HepG2 (cell line): ENCODE results near the gene CELA2B. TPM values are rescaled to one million over a fixed set of nuclear protein-coding genes. Genes with fewer than 3 reads are reported as not detected.

Experiments used
- ATAC-seq: fragments of 200-7000 bp; cut with Tn5 transposase; 3 replicates; pipeline ENCODE4 v1.9.1; 2020; ENCODE audit warnings: mild to moderate bottlenecking, moderate library complexity
- BruUV-seq: library from RNA; stranded (reverse); fragments of 400-500 nt; replicated peaks from 2 replicates; lab custom pipeline; 2021; lab: Mats Ljungman, UMichigan
- CTCF ChIA-PET: fragments of 300-600 bp; formaldehyde crosslinking; extraction: SDS; loops from one replicate; lab custom pipeline; 2021; ENCODE audit warnings: low total read pairs, inconsistent platforms, low intra/inter-chr PET ratio; lab: Yijun Ruan, JAX
- POLR2A ChIA-PET: fragments of 350-600 bp; sonication (Branson Sonifier 250); formaldehyde crosslinking; loops from one replicate; lab custom pipeline; 2020; ENCODE audit warnings: antibody characterized with exemption, inconsistent platforms; lab: Yijun Ruan, JAX
- DNase-seq: peaks from one replicate; pipeline ENCODE4 v3.0.0-alpha.2; 2015; ENCODE audit warnings: low spot score
- FAIRE-seq: peaks from 3 replicates; lab custom pipeline; 2011; peaks lifted over from hg19 to GRCh38; lab: Jason Lieb, UNC
- H2AFZ ChIP-seq: one replicate; pipeline ENCODE4 v1.6.1; 2011; ENCODE audit warnings: low read length, inconsistent platforms
- H3K27ac ChIP-seq: fragments of 300-600 bp; 3 replicates; pipeline ENCODE4 v1.8.0; 2011; ENCODE audit warnings: mixed run types, mild to moderate bottlenecking, mixed read lengths, low read length, inconsistent platforms; ENCODE audit not compliant: insufficient read depth; ENCODE audit errors: extremely low read length
- H3K27me3 ChIP-seq, 2 experiments: fragments of 200-600 bp in 1 of 2; 2 replicates in 1 of 2; 3 replicates in 1 of 2; pipeline versions ENCODE4 v1.6.0 to v1.8.0; 2011; ENCODE audit warnings: low read length in 2 of 2, mild to moderate bottlenecking in 2 of 2, moderate library complexity in 2 of 2, inconsistent platforms in 1 of 2; ENCODE audit not compliant: insufficient read depth in 2 of 2, control insufficient read depth in 1 of 2
- H3K36me3 ChIP-seq, 2 experiments: fragments of 200-600 bp in 1 of 2; replicated peaks in 1 of 2; 2 replicates in 1 of 2; 3 replicates in 1 of 2; pipeline versions ENCODE4 v1.5.1 to v1.8.0; 2011; ENCODE audit warnings: low read length in 2 of 2, inconsistent platforms in 1 of 2; ENCODE audit not compliant: insufficient read depth in 2 of 2, control insufficient read depth in 1 of 2
- H3K4me1 ChIP-seq: 2 replicates; pipeline ENCODE4 v1.5.1; 2012; ENCODE audit warnings: low read length, inconsistent platforms; ENCODE audit not compliant: insufficient read depth
- H3K4me2 ChIP-seq: 2 replicates; pipeline ENCODE4 v1.6.0; 2011; ENCODE audit warnings: low read depth, low read length, inconsistent platforms
- H3K4me3 ChIP-seq, 3 experiments: fragments of 200-600 bp in 1 of 3; sonication (generic), shearing (Covaris generic) in 1 of 3; replicated peaks in 1 of 3; 2 replicates each; pipeline ENCODE4 v1.5.1; 2011 to 2016; ENCODE audit warnings: low read length in 3 of 3, inconsistent platforms in 2 of 3, low read depth in 2 of 3, mild to moderate bottlenecking in 2 of 3, control low read depth in 1 of 3, mixed read lengths in 1 of 3; ENCODE audit not compliant: insufficient read depth in 1 of 3
- H3K79me2 ChIP-seq: one replicate; pipeline ENCODE4 v1.6.1; 2011; ENCODE audit warnings: low read length, inconsistent platforms; ENCODE audit not compliant: insufficient read depth
- H3K9ac ChIP-seq: 2 replicates; pipeline ENCODE4 v1.6.0; 2011; ENCODE audit warnings: mild to moderate bottlenecking, low read depth, low read length, inconsistent platforms; ENCODE audit not compliant: insufficient read depth
- H3K9me3 ChIP-seq: 2 replicates; pipeline ENCODE4 v1.5.1; 2012; ENCODE audit warnings: mild to moderate bottlenecking, low read length
- H4K20me1 ChIP-seq: 2 replicates; pipeline ENCODE4 v1.6.0; 2011; ENCODE audit warnings: inconsistent platforms, mild to moderate bottlenecking, low read length, moderate library complexity; ENCODE audit not compliant: insufficient read depth
- ARNT2 ChIP-seq: sonication (generic); formaldehyde crosslinking; IDR thresholded peaks from 2 replicates; pipeline ENCODE4 v1.8.0; 2022; ENCODE audit warnings: mild to moderate bottlenecking, low read depth, missing genetic modification reagents, moderate library complexity
- BORCS8-MEF2B ChIP-seq: sonication (generic); formaldehyde crosslinking; IDR thresholded peaks from 2 replicates; pipeline ENCODE4 v1.8.0; 2022; ENCODE audit warnings: mild to moderate bottlenecking, missing genetic modification reagents
- PITX1 ChIP-seq: sonication (generic); formaldehyde crosslinking; IDR thresholded peaks from 2 replicates; pipeline ENCODE4 v1.5.1; 2020; ENCODE audit warnings: mild to moderate bottlenecking, missing genetic modification reagents
- SIN3A ChIP-seq: IDR thresholded peaks from 2 replicates; pipeline ENCODE4 v1.6.1; 2011; ENCODE audit warnings: low read depth, mild to moderate bottlenecking, control low read depth, low read length, borderline replicate concordance
- ZBTB8A ChIP-seq: sonication (generic); formaldehyde crosslinking; IDR thresholded peaks from 2 replicates; pipeline ENCODE4 v1.4.0; 2020; ENCODE audit warnings: mild to moderate bottlenecking, low read depth, missing genetic modification reagents, borderline replicate concordance
- ZFP62 ChIP-seq: sonication (generic); formaldehyde crosslinking; IDR thresholded peaks from 2 replicates; pipeline ENCODE4 v1.4.0; 2020; ENCODE audit warnings: missing genetic modification reagents
- ZNF251 ChIP-seq: sonication (generic); formaldehyde crosslinking; IDR thresholded peaks from 2 replicates; pipeline ENCODE4 v1.9.0; 2021; ENCODE audit warnings: mild to moderate bottlenecking, missing genetic modification reagents
- ZNF256 ChIP-seq: sonication (generic); formaldehyde crosslinking; conservative IDR thresholded peaks from 2 replicates; pipeline ENCODE4 v1.4.0; 2020; ENCODE audit warnings: missing genetic modification reagents
- ZNF382 ChIP-seq: sonication (generic); formaldehyde crosslinking; IDR thresholded peaks from 2 replicates; pipeline ENCODE4 v1.5.0; 2020; ENCODE audit warnings: missing genetic modification reagents, mild to moderate bottlenecking, borderline replicate concordance
- ZNF543 ChIP-seq: sonication (generic); formaldehyde crosslinking; IDR thresholded peaks from 2 replicates; pipeline ENCODE4 v1.4.0; 2020; ENCODE audit warnings: mild to moderate bottlenecking, missing genetic modification reagents
- ZNF558 ChIP-seq: sonication (generic); formaldehyde crosslinking; IDR thresholded peaks from 2 replicates; pipeline ENCODE4 v1.9.0; 2022; ENCODE audit warnings: mild to moderate bottlenecking, missing genetic modification reagents, borderline replicate concordance
- ZNF629 ChIP-seq: sonication (generic); formaldehyde crosslinking; conservative IDR thresholded peaks from 2 replicates; pipeline ENCODE4 v1.5.0; 2020; ENCODE audit warnings: missing genetic modification reagents
- ZNF891 ChIP-seq: sonication (generic); formaldehyde crosslinking; IDR thresholded peaks from 2 replicates; pipeline ENCODE4 v1.5.0; 2020; ENCODE audit warnings: mild to moderate bottlenecking, missing genetic modification reagents
- ZUFSP ChIP-seq: sonication (generic); formaldehyde crosslinking; IDR thresholded peaks from 2 replicates; pipeline ENCODE4 v1.9.0; 2021; ENCODE audit warnings: missing genetic modification reagents, mild to moderate bottlenecking, borderline replicate concordance
- WGBS: methylation state at CpG from one replicate; pipeline ENCODE4 v1.1.6; 2017; ENCODE audit warnings: low lambda C conversion rate; 5-methylcytosine and 5-hydroxymethylcytosine counted together
- in situ Hi-C: cut with HindIII; loops from 2 replicates; pipeline ENCODE4 v1.10.0; 2017; ENCODE audit warnings: low pct_unique_long_range_greater_than_20kb; ENCODE audit not compliant: extremely low pct_ligation_motif_present
- intact Hi-C: fragments of 100-400 bp; cut with micrococcal nuclease; formaldehyde crosslinking; loops from one replicate; pipeline ENCODE4 v1.10.0; 2022; ENCODE audit not compliant: unreplicated experiment
- polyA plus RNA-seq, 8 experiments: library from polyadenylated mRNA; depleted of rRNA in 3 of 8; stranded (reverse) in 7 of 8; unstranded in 1 of 8; fragments of >200 nt; fragmentation: Illumina TruSeq in 4 of 8; extraction: Trizol in 4 of 8; gene quantifications; 2 replicates each; pipeline versions ENCODE4 v1.2.1 to v1.2.3, GENCODE V29; 2011 to 2016; ENCODE audit warnings: low read depth in 4 of 8, missing spikeins in 1 of 8, mixed read lengths in 1 of 8; ENCODE audit not compliant: insufficient read depth in 1 of 8
- total RNA-seq, 5 experiments: library from RNA; depleted of rRNA; stranded (reverse); fragments of >200 nt; fragmentation: Illumina TruSeq; extraction: Trizol; gene quantifications; 2 replicates each; pipeline ENCODE4 v1.2.3, GENCODE V29; 2016; ENCODE audit warnings: low read depth in 1 of 5
- TF ChIP-seq, protein P1 (sequence below): sonication (generic); formaldehyde crosslinking; IDR thresholded peaks from 2 replicates; pipeline ENCODE4 v1.4.0; 2020; ENCODE audit warnings: missing genetic modification reagents
- TF ChIP-seq, protein P2 (sequence below): sonication (generic); formaldehyde crosslinking; IDR thresholded peaks from 2 replicates; pipeline ENCODE4 v1.4.0; 2020; ENCODE audit warnings: missing genetic modification reagents

Gene CELA2B
- total and polyA plus RNA-seq, 2 of the 13 experiments (the other 11 are each of a cell fraction or from before 2014, with no cell fraction given), result not detected

GRCh38 chr1:15440357-15440756 is 35.5 kb upstream of the CELA2B start (continued):
- no peak for TF ChIP-seq ZNF891 (CRISPR knock-in tag)
- TF ChIP-seq, protein P1, sequence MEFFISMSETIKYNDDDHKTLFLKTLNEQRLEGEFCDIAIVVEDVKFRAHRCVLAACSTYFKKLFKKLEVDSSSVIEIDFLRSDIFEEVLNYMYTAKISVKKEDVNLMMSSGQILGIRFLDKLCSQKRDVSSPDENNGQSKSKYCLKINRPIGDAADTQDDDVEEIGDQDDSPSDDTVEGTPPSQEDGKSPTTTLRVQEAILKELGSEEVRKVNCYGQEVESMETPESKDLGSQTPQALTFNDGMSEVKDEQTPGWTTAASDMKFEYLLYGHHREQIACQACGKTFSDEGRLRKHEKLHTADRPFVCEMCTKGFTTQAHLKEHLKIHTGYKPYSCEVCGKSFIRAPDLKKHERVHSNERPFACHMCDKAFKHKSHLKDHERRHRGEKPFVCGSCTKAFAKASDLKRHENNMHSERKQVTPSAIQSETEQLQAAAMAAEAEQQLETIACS (CRISPR knock-in tag), result no peak

DNA sequence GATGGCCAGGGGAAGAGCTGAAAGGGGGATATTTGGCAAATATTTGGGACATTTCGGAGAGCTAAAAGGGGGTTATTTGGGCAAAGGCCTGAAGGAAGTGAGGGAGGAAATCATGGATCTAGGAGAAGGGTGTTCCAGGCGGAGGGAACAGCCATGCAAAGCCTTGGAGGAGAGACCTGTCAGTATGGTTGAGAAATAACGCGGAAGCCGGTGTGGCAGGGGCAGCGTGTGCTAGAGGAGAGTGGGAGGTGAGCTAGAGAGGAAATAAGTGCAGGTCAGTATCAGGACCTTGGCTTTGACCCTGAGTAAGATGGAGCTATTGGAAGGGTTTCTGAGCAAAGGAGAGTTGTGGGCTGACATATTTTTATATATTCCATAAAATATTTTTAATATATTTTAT is 34.7 kb upstream of the CELA2B start:
- no peak overlapping the region for H3K4me3 ChIP-seq
- ChIA-PET POLR2A (no interaction called here), CTCF (no interaction called here)
- in situ Hi-C loops, result no loop called here
- no peaks in the 10 kb centered on the region for H3K36me3 ChIP-seq
- no peak for DNase-seq
- no peaks in the 10 kb centered on the region for H3K9me3 ChIP-seq
- no peak overlapping the region for H3K27ac ChIP-seq
- no peak overlapping the region for H3K9ac ChIP-seq
- no peak overlapping the region for H3K4me2 ChIP-seq
- H2AFZ ChIP-seq, result no peak overlapping the region
- peaks cover 0 to 11% of the 10 kb centered on the region in 2 experiments; a peak in 3 of 5 replicates for H3K27me3 ChIP-seq
- 36% methylated on average over 6 of the region's 6 CpGs for WGBS
- FAIRE-seq, result no peak
- intact Hi-C loops, result no loop called here
- H3K4me1 ChIP-seq, result peaks cover 15% of the 10 kb centered on the region
- BruUV-seq, result no TSS peak
- no peaks in the 10 kb centered on the region for H3K79me2 ChIP-seq
- ATAC-seq, result no peak
- H4K20me1 ChIP-seq, result 0 out of 2 replicates have a peak, but pooled peaks cover 3% of the 10 kb centered on the region
- TF ChIP-seq ZNF543 (CRISPR knock-in tag), result no peak
- TF ChIP-seq BORCS8-MEF2B, result no peak
- TF ChIP-seq, protein P2, sequence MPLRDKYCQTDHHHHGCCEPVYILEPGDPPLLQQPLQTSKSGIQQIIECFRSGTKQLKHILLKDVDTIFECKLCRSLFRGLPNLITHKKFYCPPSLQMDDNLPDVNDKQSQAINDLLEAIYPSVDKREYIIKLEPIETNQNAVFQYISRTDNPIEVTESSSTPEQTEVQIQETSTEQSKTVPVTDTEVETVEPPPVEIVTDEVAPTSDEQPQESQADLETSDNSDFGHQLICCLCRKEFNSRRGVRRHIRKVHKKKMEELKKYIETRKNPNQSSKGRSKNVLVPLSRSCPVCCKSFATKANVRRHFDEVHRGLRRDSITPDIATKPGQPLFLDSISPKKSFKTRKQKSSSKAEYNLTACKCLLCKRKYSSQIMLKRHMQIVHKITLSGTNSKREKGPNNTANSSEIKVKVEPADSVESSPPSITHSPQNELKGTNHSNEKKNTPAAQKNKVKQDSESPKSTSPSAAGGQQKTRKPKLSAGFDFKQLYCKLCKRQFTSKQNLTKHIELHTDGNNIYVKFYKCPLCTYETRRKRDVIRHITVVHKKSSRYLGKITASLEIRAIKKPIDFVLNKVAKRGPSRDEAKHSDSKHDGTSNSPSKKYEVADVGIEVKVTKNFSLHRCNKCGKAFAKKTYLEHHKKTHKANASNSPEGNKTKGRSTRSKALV (CRISPR knock-in tag), result no peak
- TF ChIP-seq ARNT2 (CRISPR knock-in tag), result no peak
- no peak for TF ChIP-seq ZNF629 (CRISPR knock-in tag)
- no peak for TF ChIP-seq ZUFSP (CRISPR knock-in tag)
- no peak for TF ChIP-seq ZFP62 (CRISPR knock-in tag)
- no peak for TF ChIP-seq ZNF382 (CRISPR knock-in tag)
- TF ChIP-seq PITX1 (CRISPR knock-in tag), result no peak
- no peak for TF ChIP-seq ZNF558
- no peak for TF ChIP-seq ZNF251 (CRISPR knock-in tag)
- TF ChIP-seq ZBTB8A, result no peak
- TF ChIP-seq ZNF256, result no peak
- no peak for TF ChIP-seq SIN3A
